Activated CD4-positive, alpha-beta T cell treated with anti-CD3 and anti-CD28 coated beads for 24 hours (primary cell): ENCODE measurements around the gene CSPG4.
A peak's percentile ranks its signal among the peaks of the same experiment; 100 is the strongest.
"Not testable (repeated sequence)": the region's sequence is repeated elsewhere in the genome, so short reads cannot be mapped to it uniquely, and the experiment has no call there.

ENCODE experiments used
- DNase-seq, 2 donors: peaks; one replicate each; pipeline ENCODE4 v3.0.0-alpha.2; 2020; ENCODE audit warnings: low read depth in 2 of 2

CSPG4 gene

DNA sequence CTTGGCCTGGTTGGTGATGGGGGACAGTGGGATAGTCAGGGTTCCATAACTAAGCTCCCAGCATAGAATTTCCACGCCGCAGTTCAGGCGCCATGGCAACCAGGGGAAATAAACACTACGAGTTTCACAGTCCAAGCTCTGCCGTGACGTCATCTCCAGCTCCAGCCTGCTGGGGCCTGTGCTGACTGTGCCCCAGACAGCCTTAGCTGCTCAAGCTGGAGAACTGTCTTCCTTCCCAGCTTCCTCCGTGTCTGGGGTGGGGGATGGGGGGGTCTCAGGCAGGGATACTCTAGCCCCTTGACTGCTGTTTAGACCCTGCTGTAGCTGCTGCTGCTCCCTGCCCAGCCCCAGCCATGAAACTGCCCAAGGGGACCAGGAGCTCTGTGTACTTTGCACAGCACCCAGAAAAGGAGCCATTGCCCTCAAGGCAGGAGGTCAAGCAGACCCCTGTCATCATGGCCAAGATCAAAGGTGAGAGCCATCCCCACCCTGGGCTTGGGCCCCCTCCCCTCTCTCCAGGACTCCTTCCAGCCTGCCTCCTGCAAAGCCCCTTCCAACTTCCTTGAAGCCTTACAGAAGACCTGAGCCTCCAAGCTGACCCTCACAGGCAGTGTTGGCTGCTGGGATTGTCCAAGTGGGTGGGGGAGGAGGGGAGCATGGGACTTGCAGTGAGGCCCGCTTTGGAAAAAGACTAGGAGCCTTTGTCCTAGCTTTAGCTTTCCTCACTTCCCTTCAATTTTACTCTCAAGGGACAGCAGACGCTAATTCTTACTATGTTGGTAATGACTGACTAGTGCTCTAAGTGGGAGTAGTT lies 11.4 kb upstream of the CSPG4 start:
- peak in 1 of 2 donors; percentile 30 for DNase-seq

DNA sequence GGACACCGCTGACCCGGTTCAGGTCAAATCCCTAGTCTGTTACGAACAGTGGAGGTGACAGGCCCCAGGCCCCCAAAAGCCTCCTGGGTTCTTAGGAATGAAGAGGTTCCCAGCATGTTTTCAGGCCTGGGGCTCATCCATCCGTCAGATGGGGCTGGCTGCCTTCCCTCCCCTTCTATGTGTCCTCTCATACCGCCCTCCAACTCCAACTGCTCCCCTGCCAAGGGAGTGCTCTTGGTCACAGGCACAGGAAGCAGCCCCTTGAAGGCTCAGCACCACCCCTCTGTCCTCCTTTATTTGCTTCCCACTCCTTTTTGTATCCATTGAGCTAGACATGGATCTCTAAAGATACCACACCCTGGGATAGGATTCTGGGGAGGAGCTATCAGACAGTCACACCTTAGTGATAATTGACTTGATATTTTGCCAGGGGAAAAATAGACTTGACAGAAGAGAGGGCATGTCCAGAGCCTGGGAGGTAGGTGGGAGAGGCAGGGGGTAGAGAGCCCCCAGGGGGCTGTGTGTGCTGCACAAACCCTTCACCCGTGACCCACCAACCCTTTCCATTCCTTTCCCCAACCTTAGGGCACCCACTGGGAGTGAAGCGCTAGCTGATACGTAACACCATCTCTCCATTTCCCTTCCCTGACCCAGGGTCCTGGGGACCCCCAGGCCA lies 10.7 kb upstream of the CSPG4 start:
- no peak for DNase-seq

DNA sequence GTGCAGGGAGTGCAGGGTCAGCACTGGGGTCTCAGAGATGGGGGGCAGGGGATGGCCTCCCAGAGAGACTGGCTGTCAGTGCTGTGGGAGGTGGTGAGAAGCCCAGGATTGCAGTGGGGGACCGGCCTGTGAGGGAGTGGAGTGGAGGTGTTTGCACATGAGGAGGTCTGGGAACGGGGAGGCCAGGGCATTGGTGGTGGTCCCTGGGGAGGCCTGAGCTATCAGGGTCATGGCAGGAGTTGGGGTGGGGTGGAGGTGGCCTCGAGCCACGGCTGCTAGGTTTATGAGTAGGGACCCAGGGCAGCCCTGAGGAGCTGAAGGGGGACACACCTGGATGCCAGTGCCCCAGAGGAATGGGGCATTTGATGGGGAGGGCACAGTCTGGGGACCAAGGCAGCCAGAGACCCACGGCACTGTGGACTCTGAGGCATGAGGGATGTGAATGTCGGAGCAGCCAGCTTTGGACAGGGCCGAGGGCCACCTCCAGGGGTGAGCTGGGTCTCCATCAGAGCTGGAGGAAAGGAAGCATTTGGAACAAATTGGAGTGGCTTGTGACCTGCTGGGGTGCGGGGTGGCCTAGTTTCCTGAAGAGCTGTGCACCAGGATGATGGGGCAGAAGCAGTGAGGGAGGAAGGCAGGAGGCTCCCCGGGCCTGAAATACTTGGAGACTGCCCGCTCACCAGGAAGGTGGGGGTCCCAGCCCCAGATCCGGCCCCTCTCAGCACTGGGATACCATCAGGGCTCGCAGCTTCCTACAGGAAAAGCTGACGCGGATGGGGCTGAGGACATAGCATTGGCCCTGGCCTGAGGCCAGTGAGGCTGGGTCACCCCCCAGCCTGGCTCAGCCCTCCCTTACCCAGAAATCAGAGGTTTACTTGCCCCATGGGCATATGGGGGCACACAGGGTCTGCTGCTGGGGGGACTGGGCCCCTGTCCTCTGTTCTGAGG lies 9.5 kb upstream of the CSPG4 start:
- DNase-seq = no peak

DNA sequence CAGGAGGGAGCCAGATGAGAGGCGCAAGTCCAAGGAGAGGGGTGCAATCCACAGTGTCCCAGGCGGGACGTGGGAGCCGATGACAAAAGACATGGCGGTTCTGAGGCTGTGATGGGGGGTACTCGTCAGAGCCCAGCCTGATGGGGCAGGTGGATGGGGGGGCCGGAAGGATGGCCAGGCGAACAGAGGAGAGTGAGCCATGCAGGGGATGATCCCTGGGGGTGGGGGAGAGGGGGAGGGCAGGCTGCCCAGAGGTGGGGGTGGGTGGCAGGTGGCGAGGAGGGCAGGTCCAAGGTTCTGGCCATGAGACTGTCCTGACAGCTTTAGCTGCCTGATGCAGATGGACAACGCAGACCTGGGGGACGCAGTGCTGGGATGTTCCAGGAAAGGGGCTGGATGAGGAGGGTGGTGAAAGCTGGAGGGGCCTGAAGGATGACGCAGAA lies 8.9 kb upstream of the CSPG4 start:
- DNase-seq = no peak

DNA sequence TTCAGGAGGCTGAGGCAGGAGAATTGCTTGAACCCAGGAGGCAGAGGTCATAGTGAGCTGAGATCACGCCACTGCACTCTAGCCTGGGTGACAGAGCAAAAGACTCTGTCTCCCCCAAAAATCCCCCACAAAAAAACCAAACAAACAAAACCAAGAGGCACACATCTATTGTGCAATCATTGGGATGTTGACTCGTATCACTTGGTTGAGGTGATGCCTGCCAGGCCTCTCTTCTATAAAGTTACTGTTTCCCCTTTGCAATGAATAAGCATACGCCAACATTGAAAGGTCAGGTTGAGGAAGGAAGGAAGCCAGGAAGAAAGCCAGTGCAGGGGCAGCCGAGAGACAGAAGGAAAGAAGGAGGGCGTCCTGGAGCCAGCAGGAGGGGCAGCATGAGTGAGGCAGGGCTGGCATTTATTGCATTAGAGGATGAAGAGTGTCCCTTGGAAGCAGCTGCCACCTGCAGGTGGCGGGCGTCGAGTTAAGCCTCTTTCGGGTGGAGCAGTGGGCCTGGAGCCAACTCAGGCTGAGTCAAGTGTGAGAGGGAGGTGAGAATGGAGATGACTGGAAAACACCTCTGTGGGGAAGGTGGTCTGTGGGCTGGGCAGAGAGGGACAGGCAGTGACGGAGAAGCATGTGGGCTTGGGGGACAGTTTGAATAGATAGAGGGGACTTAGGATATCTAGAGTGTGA lies 8.3 kb upstream of the CSPG4 start:
- peak in 1 of 2 donors; percentile 29 for DNase-seq

DNA sequence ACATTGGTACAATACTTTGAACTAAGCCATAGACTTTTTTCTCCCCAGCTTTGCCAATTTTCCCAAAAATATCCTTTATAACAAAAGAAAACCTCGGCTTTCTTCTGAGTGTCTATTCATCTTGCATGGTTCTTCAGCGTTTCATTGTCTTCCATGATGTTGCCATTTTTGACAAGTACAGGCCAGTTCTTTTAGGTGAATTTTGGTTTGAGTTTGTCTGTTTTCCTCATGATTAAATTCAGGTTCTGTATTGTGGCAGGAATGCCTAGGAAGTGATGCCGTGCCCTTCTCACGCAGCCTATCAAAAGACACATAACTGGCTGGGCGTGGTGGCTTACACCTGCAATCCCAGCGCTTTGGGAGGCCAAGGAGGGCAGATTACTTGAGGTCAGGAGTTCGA lies 7.6 kb upstream of the CSPG4 start:
- DNase-seq = no peak

DNA sequence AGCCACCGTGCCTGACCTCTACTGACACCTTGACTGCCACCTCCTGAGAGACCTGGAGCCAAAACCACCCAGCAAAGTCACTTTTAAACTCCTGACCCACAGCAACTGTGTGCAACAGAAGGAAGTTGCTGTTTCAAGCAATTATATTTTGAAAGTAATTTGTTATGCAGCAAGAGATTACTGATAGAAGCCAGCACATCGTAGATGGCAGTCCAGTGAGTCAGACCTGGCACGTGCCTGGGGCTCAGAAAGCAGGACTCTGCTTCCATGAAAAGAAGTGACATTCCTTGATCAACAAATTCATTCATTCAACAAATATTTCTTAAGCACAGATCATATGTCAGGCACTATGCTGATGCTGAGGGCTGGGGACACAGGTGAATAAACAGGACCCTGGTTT lies 5.7 kb upstream of the CSPG4 start:
- DNase-seq = no peak

DNA sequence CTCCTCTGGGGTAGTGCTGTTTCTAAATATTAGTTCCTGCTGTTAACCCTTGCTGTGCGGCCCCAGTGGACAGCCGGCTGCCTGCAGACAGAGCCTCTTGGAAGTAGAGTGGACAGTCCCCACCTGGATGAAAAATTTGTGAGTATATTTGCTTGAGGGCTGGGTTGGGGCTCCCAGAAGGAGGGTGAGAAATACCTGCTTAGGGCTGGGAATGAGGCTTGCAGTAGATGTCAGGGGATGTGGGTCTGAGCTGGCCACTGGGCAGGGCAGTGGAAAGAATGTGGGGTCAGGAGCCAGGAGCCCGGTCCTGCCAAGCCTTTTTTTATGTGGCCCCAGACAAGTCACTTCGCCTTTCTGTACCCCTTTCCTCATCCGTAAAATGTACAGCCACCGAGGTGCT lies 4.4 kb upstream of the CSPG4 start:
- not testable (repeated sequence) for DNase-seq

DNA sequence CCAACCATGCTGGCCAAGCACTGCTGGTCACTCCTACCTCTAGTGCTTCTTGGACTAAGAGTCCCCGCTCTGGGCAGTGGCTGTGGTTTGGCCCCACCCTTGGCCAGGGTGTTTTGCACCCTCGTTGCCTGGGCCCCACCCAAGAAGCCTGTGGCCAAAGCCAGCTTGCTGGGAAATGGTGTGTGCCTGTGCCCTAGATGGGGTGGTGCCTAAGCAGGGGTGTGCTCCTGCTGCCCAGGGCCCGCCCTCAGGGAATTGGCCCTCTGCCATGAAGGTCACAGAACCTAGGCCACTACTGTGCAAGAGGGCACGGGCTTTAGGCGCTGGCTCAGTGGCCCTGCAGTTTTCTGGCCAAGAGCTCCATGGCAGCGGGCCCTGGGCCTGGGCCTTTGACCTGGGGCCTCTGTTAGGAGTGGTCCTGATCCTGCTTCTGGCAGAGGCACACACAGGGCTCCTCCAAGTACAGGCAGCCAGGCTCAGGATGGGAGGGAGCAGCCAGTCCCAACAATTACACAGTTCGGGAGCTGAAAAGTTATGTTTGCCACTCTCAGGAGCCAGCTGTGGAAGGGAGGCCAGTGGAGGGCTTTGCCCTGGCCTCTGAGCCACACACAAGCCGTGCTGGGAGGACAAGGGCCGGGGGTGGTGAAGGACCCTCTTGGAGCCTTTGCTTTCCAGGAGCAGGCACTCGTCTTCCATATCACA lies 3.8 kb upstream of the CSPG4 start:
- DNase-seq = not testable (repeated sequence)

DNA sequence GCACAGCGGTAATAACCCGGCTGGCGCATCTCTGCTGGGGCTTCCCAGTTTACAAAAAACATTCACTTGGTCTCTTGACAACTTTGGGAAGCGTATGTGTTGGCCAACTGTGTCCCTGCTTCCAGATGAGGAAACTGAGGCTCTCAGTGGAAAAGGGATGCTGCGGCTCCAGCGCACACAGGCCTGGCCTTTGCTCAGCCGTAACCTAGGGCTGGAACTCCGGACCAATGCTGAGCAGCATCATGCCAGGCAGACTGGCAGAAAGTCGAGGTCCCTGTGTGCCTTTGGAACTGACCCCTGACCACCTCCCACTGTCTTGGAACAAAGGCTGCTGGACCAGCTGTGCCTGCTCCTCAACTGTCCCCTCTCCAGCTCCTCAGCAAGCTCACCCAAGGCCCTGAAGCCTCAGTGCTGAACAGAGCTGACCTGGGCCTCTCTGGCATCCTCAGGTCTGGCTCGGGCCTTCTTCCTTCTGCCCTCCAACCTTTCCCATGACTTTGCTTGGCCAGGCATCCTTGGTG lies 2.7 kb upstream of the CSPG4 start:
- not testable (repeated sequence) for DNase-seq

DNA sequence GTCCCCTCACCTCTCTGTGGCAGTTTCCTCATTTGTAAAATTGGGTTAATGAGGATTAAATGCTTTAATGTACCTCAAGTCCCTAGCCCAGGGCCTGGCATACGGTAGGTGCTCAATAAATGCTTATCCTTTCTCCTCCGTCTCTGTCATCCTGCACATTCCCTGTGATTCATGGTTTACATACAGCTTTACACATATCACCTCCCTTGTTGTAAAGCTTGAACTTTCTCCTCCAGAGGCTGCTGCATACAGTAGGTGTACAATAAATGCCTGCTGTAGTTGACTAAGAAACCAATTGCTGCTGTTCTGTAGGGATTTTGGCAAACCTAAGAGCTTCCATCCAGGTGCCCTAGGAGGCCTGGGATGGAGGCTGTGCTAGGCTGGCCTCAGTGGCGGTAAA lies 1.5 kb upstream of the CSPG4 start:
- DNase-seq = no peak

DNA sequence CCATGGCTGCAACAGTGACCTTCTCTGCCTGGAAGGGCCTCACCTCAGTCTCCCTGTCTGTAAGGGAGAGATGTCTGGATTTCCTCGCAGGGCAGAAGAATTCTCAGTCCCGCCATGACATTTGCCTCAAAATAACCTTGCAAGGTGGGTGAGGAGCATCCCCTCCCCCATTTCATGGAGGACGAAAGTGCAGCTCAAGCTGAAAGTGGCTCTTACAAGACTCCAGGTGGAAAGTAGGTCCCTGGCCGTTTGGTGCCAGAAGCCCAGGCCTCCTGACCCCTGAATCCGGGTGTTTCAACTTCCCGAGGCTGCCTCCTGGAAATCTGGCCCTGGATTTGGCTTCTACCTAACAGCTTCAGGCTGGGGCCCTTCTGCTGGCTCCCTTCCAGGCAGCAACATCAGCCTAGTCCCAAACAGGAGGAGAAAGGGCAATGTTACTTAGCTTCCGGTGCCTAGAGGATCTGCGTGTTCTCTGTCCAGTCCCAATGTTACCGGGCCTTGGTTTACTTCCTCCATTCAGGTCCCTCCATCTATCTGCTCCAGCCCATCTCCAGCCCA lies 769 bp upstream of the CSPG4 start:
- DNase-seq = no peak

DNA sequence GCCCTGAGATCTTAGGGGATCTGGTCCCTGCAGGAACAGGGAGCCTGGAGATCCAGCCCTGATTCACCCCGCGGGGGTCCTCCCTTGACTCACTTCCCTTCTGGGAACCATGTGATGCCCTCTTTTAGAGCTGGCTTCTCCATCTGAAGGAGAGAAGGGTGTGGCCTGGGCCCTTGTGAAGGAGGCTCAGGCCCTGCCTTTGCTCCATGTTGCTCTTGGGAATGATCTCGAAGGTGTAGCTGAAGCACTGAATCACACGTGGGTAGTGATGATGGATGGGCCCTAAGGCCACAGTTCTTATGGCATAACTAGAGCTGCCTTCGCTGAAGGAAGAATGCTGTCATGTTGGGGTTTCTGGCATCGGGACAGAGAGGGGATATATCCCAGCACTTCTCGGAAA lies 1.2 kb downstream of the CSPG4 start:
- DNase-seq = not testable (repeated sequence)

DNA sequence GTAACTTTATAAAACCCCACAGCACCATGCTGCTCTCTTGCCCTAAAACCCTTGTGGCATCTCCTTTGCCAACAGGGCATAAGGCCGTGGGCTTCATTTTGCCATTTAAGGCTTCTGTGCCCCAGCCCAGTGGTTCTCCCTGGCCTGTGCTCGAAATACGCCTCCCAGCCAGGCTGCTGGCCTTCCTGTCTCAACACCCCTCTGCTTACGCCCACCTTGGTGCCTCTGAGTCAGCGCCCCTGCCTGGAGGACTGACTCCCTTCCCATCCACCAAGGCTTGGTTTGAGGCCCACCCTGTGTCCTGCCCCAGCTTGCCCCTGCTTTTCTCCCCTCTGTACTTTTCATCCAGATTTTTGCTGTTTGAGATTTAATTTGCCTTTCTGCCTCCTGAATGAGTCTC lies 1.8 kb downstream of the CSPG4 start:
- not testable (repeated sequence) for DNase-seq

DNA sequence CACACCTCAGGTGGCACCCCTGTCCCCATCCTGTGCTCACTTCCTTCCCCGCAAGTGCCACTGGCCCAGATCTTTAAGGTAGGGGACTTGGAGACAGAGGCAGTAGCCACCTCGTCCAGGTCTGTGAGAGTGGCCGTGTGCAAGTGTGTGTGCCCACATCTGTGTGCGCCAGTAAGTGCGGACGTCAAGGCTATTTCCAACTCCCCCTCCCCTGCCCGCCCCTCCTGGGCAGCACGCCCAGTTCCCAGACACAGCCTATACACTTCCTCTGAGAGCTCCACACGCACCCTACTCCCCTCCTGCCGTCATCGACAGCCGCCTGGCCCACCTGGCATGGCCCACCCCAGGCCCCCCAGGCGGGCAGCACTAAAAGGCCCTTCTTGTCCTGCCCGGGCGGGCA lies 3.2 kb downstream of the CSPG4 start:
- DNase-seq = not testable (repeated sequence)

DNA sequence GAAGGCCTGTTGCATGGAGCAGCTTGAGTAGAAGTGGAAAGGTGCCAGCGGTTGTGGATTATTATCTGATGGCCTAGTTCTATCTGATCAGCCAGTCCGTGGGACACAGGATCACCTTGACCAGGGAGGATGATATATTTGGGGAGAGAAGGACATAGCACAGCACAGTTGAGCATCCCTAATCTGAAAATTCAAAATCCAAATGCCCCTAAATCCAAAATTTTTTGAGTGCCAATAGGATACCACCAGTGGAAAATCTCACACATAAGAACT lies 6.0 kb downstream of the CSPG4 start:
- no peak for DNase-seq

DNA sequence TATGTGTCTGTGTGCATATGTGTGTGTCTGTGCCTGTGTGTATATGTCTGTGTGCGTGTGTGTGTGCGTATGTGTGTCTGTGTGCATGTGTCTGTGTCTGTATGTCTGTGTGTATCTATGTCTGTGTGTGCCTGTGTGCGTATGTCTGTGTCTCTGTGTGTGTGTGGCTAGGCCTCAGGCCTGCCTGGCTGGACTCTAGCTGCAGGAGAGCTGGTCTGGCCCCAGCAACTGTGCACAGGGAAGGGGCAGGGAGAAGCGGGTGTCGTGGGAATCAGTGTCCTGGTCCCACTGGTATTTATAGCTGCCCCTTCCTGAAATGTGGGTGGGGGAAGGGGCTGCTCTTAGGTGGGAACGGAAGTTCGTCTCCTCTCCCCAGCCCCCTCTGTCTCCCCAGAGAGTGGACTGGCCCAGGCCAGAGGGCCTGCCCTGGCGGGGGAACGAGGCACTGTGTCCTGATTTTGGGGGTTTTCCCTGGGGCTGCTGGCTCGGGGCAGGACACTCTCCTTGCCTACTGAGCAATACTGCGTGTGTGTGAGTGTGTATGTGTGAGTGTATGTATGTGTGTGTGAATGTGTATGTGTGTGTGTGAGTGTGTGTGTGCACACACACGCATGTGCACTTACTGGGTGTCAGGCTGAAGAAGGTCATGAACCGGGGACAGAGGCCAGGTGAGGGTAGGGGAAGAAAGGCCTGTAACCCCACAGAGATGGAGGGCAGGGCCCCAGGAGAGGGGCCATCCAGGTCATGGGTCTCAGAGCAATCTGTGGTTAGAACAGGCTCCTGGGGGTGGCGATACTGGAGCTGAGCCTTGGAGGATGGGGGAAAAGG lies 6.6 kb downstream of the CSPG4 start:
- no peak for DNase-seq

DNA sequence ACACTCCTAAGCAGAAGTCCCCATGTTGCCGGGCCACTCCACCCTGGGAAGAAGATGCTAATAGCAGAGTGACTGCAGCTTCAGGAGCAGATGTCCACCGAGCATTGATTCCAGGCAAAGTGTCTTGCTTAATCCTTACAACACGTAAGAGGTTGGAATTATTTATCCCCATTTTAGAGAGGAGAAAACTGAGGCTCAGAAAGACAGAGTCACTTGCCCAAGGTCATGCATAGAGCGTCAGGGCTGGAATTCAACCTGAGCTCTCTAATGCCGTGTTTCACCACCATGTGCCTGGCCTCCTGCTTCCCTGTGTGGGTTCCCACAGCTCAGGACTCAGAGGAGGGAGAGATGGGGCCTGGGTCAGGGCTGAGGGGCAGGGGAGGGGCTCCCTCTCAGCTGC lies 7.3 kb downstream of the CSPG4 start:
- DNase-seq = not testable (repeated sequence)

DNA sequence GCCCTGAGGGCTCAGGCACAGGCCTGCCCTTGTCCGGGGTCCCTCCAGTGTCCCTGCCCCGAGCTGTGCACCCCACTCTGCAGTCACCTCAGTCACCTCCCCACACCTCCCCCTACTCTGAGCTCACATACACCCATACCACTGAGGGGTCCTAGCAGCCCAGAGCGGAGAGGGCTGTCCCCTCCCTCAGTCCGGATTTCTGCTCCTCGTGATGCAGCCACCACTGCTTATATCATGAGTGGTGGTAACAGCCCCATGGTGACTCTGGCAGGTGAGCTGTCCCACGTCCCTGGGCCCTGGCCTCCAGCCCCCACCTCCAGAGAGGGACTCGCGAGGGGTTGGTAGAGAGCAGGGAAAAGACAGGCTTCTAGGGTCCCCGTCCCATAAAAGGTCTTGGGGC lies 8.0 kb downstream of the CSPG4 start:
- no peak for DNase-seq

DNA sequence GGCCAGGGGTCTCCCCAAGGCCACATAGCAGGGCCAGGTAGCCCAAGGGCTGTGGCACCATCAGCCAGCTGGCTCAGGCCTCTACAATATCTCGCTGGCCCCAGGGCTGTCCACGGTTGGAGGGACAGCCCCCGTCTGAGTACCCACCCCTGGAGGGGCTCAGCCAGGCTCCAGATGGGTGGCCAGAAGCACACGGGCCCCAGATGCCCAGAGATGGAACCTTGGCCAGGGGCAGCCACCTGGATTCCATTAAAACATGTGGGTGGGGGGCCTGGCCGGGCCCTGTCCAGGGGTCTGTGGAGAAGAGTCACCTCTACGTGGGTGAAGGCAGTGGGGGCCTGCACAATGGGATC lies 8.4 kb downstream of the CSPG4 start:
- no peak for DNase-seq
